Neural progenitor cell (in vitro differentiated cells): ENCODE results near the gene ZNF597. TPM values are rescaled to one million over a fixed set of nuclear protein-coding genes. Genes with fewer than 3 reads are reported as not detected.

ENCODE experiments used
- DNase-seq: peaks from one replicate; pipeline ENCODE4 v3.0.0-alpha.2; 2016; ENCODE audit warnings: low spot score
- H2AFZ ChIP-seq: fragments of 200-600 bp; sonication (generic); replicated peaks from 2 replicates; pipeline ENCODE4 v1.6.1; 2016; ENCODE audit warnings: antibody characterized with exemption
- H3F3A ChIP-seq: fragments of 200-600 bp; sonication (generic); 2 replicates; pipeline ENCODE4 v1.6.1; 2016; ENCODE audit warnings: antibody characterized with exemption, low read depth
- H3K27ac ChIP-seq: fragments of 200-600 bp; sonication (generic); 2 replicates; pipeline ENCODE4 v1.5.1; 2016; ENCODE audit warnings: mild to moderate bottlenecking
- H3K27me3 ChIP-seq: fragments of 200-600 bp; sonication (generic); 2 replicates; pipeline ENCODE4 v1.6.1; 2016; ENCODE audit warnings: mild to moderate bottlenecking, moderate library complexity
- H3K36me3 ChIP-seq: fragments of 200-600 bp; sonication (generic); 2 replicates; pipeline ENCODE4 v1.5.1; 2016
- H3K4me1 ChIP-seq: fragments of 200-600 bp; sonication (generic); 2 replicates; pipeline ENCODE4 v1.6.1; 2016; ENCODE audit warnings: mixed run types
- H3K4me2 ChIP-seq: fragments of 200-600 bp; sonication (generic); 2 replicates; pipeline ENCODE4 v1.6.1; 2016
- H3K4me3 ChIP-seq: fragments of 200-600 bp; sonication (generic); 2 replicates; pipeline ENCODE4 v1.5.1; 2016
- H3K79me2 ChIP-seq: fragments of 200-600 bp; sonication (generic); 2 replicates; pipeline ENCODE4 v1.6.1; 2016; ENCODE audit warnings: low read depth
- H3K9ac ChIP-seq: fragments of 200-600 bp; sonication (generic); 2 replicates; pipeline ENCODE4 v1.6.1; 2016
- H3K9me3 ChIP-seq: fragments of 200-600 bp; sonication (generic); 2 replicates; pipeline ENCODE4 v1.5.1; 2016; ENCODE audit warnings: low read depth
- H4K20me1 ChIP-seq: fragments of 200-600 bp; sonication (generic); 2 replicates; pipeline ENCODE4 v1.6.1; 2016; ENCODE audit warnings: low read depth
- H3K27ac Mint-ChIP-seq: 3 replicates; pipeline ENCODE4 v1.8.0; 2021; ENCODE audit warnings: mixed read lengths
- H3K27me3 Mint-ChIP-seq: 2 replicates; pipeline ENCODE4 v1.8.0; 2022; ENCODE audit warnings: low read depth, mild to moderate bottlenecking, inconsistent platforms, moderate library complexity, mixed read lengths; ENCODE audit not compliant: insufficient read depth
- H3K36me3 Mint-ChIP-seq: 3 replicates; pipeline ENCODE4 v1.8.0; 2021; ENCODE audit warnings: mixed read lengths
- H3K4me1 Mint-ChIP-seq: 3 replicates; pipeline ENCODE4 v1.8.0; 2021; ENCODE audit warnings: mixed read lengths
- H3K4me3 Mint-ChIP-seq: 3 replicates; pipeline ENCODE4 v1.8.0; 2021; ENCODE audit warnings: mild to moderate bottlenecking, moderate library complexity, mixed read lengths
- H3K9me3 Mint-ChIP-seq: 3 replicates; pipeline ENCODE4 v1.8.0; 2020; ENCODE audit warnings: mixed read lengths
- CTCF ChIP-seq: fragments of 200-600 bp; sonication (generic); IDR thresholded peaks from 2 replicates; pipeline ENCODE4 v1.5.1; 2017; ENCODE audit warnings: antibody characterized with exemption, mild to moderate bottlenecking
- EZH2 ChIP-seq: fragments of 200-600 bp; sonication (generic); IDR thresholded peaks from 2 replicates; pipeline ENCODE4 v1.6.1; 2017; ENCODE audit warnings: antibody characterized with exemption, mild to moderate bottlenecking, moderate library complexity
- EZH2phosphoT487 ChIP-seq: fragments of 200-600 bp; sonication (generic); IDR thresholded peaks from 2 replicates; pipeline ENCODE4 v1.6.1; 2017; ENCODE audit warnings: antibody characterized with exemption
- total RNA-seq: library from RNA; depleted of rRNA; stranded (reverse); fragments of >200 nt; gene quantifications from 2 replicates; pipeline ENCODE4 v1.2.3, GENCODE V29; 2015; ENCODE audit warnings: low replicate concordance

The ZNF597 gene
- total RNA-seq, 1 donor from 2014 or later: 1.4 TPM

- H4K20me1 ChIP-seq: no peaks in the 10 kb centered on the region
- TF ChIP-seq CTCF: no peak
- TF ChIP-seq EZH2: no peak
- TF ChIP-seq EZH2phosphoT487: no peak
- Mint-ChIP-seq H3K27me3 (peaks cover 7% of the 10 kb centered on the region), H3K36me3 (peaks cover 61% of the 10 kb centered on the region), H3K4me1 (peaks cover 11% of the 10 kb centered on the region), H3K9me3 (peaks cover 47% of the 10 kb centered on the region), H3K27ac (peak within 1 kb of the TSS; percentile 90), H3K4me3 (peak within 1 kb of the TSS; percentile 95)
- H3K4me2 ChIP-seq: peak within 1 kb of the TSS; percentile 86
- H3K36me3 ChIP-seq: peaks cover 25% of the 10 kb centered on the region
- no peaks in the 10 kb centered on the region for H3K27me3 ChIP-seq
- no peak within 1 kb of the TSS for H3K27ac ChIP-seq
- peaks cover 42% of the 10 kb centered on the region for H3K79me2 ChIP-seq
- peak within 1 kb of the TSS; percentile 53 for H3K9ac ChIP-seq
- peaks cover under 1% of the 10 kb centered on the region for H3K9me3 ChIP-seq
- no peaks in the 10 kb centered on the region for H3K4me1 ChIP-seq
- H2AFZ ChIP-seq: peak within 1 kb of the TSS; percentile 71
- peaks cover 17% of the 10 kb centered on the region for H3F3A ChIP-seq
- peak; percentile 99 for DNase-seq
- peak within 1 kb of the TSS; percentile 91 for H3K4me3 ChIP-seq
Measured at GRCh38 chr16:3400779-3401688, 42.3 kb downstream of the ZNF597 start, which contains the start of the genes ZNF174 and ZSCAN32. TSS of gene ZNF174 (plus strand) at chr16:3401215. CDS start at chr16:3402005, 790 bp downstream. TSS of gene ZSCAN32 (minus strand) at chr16:3401004. CDS start at chr16:3397557, 3,447 bp downstream.

- TF ChIP-seq EZH2phosphoT487: no peak
- TF ChIP-seq CTCF: no peak
- no peak for TF ChIP-seq EZH2
- peaks cover 17% of the 10 kb centered on the region for H3F3A ChIP-seq
- H4K20me1 ChIP-seq: no peaks in the 10 kb centered on the region
- peaks cover 43% of the 10 kb centered on the region for H3K9me3 Mint-ChIP-seq
- no peaks in the 10 kb centered on the region for H3K9me3 ChIP-seq
- H3K36me3 ChIP-seq: peaks cover 19% of the 10 kb centered on the region
- H3K27me3 ChIP-seq: no peaks in the 10 kb centered on the region
- peak overlapping the region; percentile 87 for H3K27ac Mint-ChIP-seq
- peak overlapping the region; percentile 71 for H2AFZ ChIP-seq
- no peak overlapping the region for H3K27ac ChIP-seq
- peak overlapping the region; percentile 53 for H3K9ac ChIP-seq
- peaks cover 62% of the 10 kb centered on the region for H3K36me3 Mint-ChIP-seq
- H3K4me1 Mint-ChIP-seq: peaks cover 11% of the 10 kb centered on the region
- H3K4me3 Mint-ChIP-seq: peak overlapping the region; percentile 95
- no peak for DNase-seq
- peaks cover 7% of the 10 kb centered on the region for H3K27me3 Mint-ChIP-seq
- H3K4me2 ChIP-seq: peak overlapping the region; percentile 78
- peaks cover 42% of the 10 kb centered on the region for H3K79me2 ChIP-seq
- H3K4me3 ChIP-seq: peak overlapping the region; percentile 91
- H3K4me1 ChIP-seq: no peaks in the 10 kb centered on the region
Measured at GRCh38 chr16:3400446-3400778, 42.9 kb downstream of the ZNF597 start.

GRCh38 chr16:3389663-3390338 is 53.5 kb downstream of the ZNF597 start:
- Histone ChIP-seq H3K9me3 (no peaks in the 10 kb centered on the region), H3K4me1 (no peaks in the 10 kb centered on the region), H3K4me3 (no peak overlapping the region), H3F3A (no peaks in the 10 kb centered on the region), H3K79me2 (peaks cover 5% of the 10 kb centered on the region), H4K20me1 (no peaks in the 10 kb centered on the region), H3K9ac (no peak overlapping the region), H3K4me2 (no peak overlapping the region), H3K27ac (no peak overlapping the region), H3K36me3 (peaks cover 15% of the 10 kb centered on the region), H2AFZ (no peak overlapping the region), H3K27me3 (no peaks in the 10 kb centered on the region)
- Mint-ChIP-seq H3K27me3 (peaks cover 3% of the 10 kb centered on the region), H3K4me3 (peak overlapping the region; percentile 21), H3K36me3 (peaks cover 70% of the 10 kb centered on the region), H3K4me1 (no peaks in the 10 kb centered on the region), H3K27ac (no peak overlapping the region), H3K9me3 (peaks cover 52% of the 10 kb centered on the region)
- TF ChIP-seq CTCF (no peak), EZH2phosphoT487 (no peak), EZH2 (no peak)
- DNase-seq: no peak
